ENCODE results near the gene PLEKHG2.

DNA sequence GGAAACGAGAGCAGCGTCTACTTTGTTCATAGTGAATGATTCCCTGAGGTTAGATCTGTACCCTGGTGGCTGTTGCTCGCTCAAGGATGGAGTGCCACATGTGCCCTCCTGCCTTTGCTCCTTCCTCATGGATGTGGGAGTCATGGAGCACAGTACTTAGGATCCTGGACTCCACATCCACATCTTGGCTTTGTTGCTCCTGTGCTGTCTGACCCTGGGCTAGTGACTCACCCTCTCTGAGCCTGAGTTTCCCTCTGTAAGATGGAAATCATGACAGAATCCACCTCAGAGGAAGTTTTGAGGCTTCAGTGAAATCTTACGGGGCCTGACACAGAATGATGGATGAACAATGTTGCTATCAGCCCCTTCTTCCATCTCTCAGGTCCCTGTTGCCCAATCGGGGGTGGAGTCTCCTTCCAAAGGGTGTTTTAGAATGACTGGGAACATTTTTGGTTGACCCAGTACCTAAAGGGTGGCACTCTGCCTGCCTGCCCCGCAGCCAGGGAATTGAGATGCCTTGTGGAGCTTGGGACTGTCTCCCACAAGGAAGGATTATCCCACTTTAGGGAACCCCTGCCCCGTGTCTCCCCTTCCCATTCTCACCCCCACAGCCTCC lies 58.4 kb downstream of the PLEKHG2 start:
- TF ChIP-seq BHLHE40 (IDR thresholded peaks at IDR 0.05; ENCODE audit: low read depth, low read length): no peak
- no peak for TF ChIP-seq PBX3 (IDR thresholded peaks at IDR 0.05)
- no peak for TF ChIP-seq JUN (IDR thresholded peaks at IDR 0.05)
- TF ChIP-seq CTCF (IDR thresholded peaks at IDR 0.05): no peak
- TF ChIP-seq, protein P1, sequence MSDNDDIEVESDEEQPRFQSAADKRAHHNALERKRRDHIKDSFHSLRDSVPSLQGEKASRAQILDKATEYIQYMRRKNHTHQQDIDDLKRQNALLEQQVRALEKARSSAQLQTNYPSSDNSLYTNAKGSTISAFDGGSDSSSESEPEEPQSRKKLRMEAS (IDR thresholded peaks at IDR 0.05): 0 out of 2 replicates have a peak, but pooled peaks have one; percentile 15
- TF ChIP-seq POLR2A (IDR thresholded peaks at IDR 0.05; ENCODE audit: low read length): no peak
- no peak for TF ChIP-seq CHD4 (IDR thresholded peaks at IDR 0.05; ENCODE audit: borderline replicate concordance)
- TF ChIP-seq REST (IDR thresholded peaks at IDR 0.05): no peak
- TF ChIP-seq CBX8 (IDR thresholded peaks at IDR 0.05): no peak
- TF ChIP-seq NPAS2 (CRISPR knock-in tag; IDR thresholded peaks at IDR 0.05; ENCODE audit: borderline replicate concordance): no peak
- TF ChIP-seq HOXA7 (CRISPR knock-in tag; IDR thresholded peaks at IDR 0.05): no peak
- TF ChIP-seq CEBPB (IDR thresholded peaks at IDR 0.05): no peak

All from A549 (cell line).